NB4 (cell line): ENCODE results near the gene OXSM.

Source experiments
- MYC ChIP-seq: IDR thresholded peaks from 2 replicates; pipeline ENCODE4 v1.6.1; 2011; ENCODE audit warnings: low read depth, low read length
- POLR2A ChIP-seq: IDR thresholded peaks from 2 replicates; pipeline ENCODE4 v1.6.1; 2011; ENCODE audit warnings: mild to moderate bottlenecking; ENCODE audit not compliant: insufficient read length; ENCODE audit errors: extremely low read depth
- TF ChIP-seq, protein P1 (sequence below): IDR thresholded peaks from 2 replicates; pipeline ENCODE4 v1.6.1; 2011; ENCODE audit warnings: low read depth, low read length
- TF ChIP-seq, protein P2 (sequence below): IDR thresholded peaks from one replicate; pipeline ENCODE4 v1.5.1; 2012; ENCODE audit warnings: low read depth, low read length

DNA sequence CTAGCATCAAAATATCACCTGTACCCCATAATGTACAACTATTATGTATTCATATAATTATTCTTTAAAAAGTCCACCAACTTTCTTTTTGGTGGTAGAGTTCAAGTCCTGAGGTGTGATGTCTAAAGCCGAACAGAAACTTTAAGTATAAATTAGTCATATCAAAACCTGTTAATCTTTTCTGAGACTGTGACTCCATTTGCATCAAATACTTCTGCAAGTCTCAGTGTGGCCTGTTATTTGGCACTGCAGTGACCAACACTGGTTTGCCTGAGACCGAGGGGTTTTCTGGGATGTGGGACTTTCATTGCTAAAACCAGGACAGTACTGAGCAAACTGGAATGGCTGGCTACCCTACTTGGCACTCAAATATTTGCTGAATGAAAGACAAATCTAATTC, 14.0 kb upstream of the OXSM start:
- TF ChIP-seq, protein P1, sequence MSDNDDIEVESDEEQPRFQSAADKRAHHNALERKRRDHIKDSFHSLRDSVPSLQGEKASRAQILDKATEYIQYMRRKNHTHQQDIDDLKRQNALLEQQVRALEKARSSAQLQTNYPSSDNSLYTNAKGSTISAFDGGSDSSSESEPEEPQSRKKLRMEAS, result no peak
- TF ChIP-seq, protein P2, sequence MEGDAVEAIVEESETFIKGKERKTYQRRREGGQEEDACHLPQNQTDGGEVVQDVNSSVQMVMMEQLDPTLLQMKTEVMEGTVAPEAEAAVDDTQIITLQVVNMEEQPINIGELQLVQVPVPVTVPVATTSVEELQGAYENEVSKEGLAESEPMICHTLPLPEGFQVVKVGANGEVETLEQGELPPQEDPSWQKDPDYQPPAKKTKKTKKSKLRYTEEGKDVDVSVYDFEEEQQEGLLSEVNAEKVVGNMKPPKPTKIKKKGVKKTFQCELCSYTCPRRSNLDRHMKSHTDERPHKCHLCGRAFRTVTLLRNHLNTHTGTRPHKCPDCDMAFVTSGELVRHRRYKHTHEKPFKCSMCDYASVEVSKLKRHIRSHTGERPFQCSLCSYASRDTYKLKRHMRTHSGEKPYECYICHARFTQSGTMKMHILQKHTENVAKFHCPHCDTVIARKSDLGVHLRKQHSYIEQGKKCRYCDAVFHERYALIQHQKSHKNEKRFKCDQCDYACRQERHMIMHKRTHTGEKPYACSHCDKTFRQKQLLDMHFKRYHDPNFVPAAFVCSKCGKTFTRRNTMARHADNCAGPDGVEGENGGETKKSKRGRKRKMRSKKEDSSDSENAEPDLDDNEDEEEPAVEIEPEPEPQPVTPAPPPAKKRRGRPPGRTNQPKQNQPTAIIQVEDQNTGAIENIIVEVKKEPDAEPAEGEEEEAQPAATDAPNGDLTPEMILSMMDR, result no peak
- TF ChIP-seq POLR2A, result no peak
- TF ChIP-seq MYC, result no peak
